GM12878 (cell line): ENCODE data around the gene SNTA1. TPM values are rescaled to one million over a fixed set of nuclear protein-coding genes. Genes with fewer than 3 reads are reported as not detected.

Experiments
- ATAC-seq: fragments of 200-7000 bp; cut with Tn5 transposase; 3 replicates; pipeline ENCODE4 v1.9.1; 2020; ENCODE audit warnings: mild to moderate bottlenecking, moderate library complexity
- BruUV-seq: library from RNA; stranded (reverse); fragments of 400-500 nt; replicated peaks from 2 replicates; lab custom pipeline; 2021; lab: Mats Ljungman, UMichigan
- CTCF ChIA-PET: fragments of 300-600 bp; sonication (Branson Sonifier 250); formaldehyde crosslinking; extraction: SDS; loops from one replicate; lab custom pipeline; 2021; ENCODE audit warnings: inconsistent platforms; lab: Yijun Ruan, JAX
- POLR2A ChIA-PET: fragments of 350-600 bp; formaldehyde crosslinking; extraction: SDS; loops from one replicate; lab custom pipeline; 2021; ENCODE audit warnings: inconsistent platforms; lab: Charles Lee
- RAD21 ChIA-PET: fragments of 300-600 bp; sonication (Branson Sonifier 250); formaldehyde crosslinking; loops from one replicate; lab custom pipeline; 2023; ENCODE audit warnings: antibody characterized with exemption; ENCODE audit not compliant: unreplicated experiment; lab: Charles Lee
- SMC1A ChIA-PET: fragments of 300-600 bp; sonication (Branson Sonifier 250); formaldehyde crosslinking; loops from one replicate; lab custom pipeline; 2023; ENCODE audit not compliant: unreplicated experiment, uncharacterized antibody; lab: Charles Lee
- DNase-seq: peaks from one replicate; pipeline ENCODE4 v3.0.0-alpha.2; 2011; ENCODE audit warnings: low read depth, low spot score
- FAIRE-seq: peaks from 3 replicates; lab custom pipeline; 2011; peaks lifted over from hg19 to GRCh38; lab: Jason Lieb, UNC
- H2AFZ ChIP-seq: 2 replicates; pipeline ENCODE4 v1.6.0; 2011; ENCODE audit warnings: low read depth, low read length, control low read depth; ENCODE audit not compliant: control insufficient read depth
- H3K27ac ChIP-seq: 2 replicates; pipeline ENCODE4 v1.5.1; 2011; ENCODE audit warnings: control low read depth; ENCODE audit not compliant: control insufficient read depth, insufficient read depth
- H3K27me3 ChIP-seq, 2 experiments: replicated peaks in 1 of 2; 2 replicates each; pipeline versions ENCODE4 v1.6.0 to v1.6.1; 2011; ENCODE audit warnings: low read length in 1 of 2; ENCODE audit not compliant: control insufficient read depth in 2 of 2, insufficient read depth in 2 of 2
- H3K36me3 ChIP-seq, 2 experiments: 2 replicates each; pipeline ENCODE4 v1.5.1; 2011; ENCODE audit warnings: low read length in 1 of 2; ENCODE audit not compliant: control insufficient read depth in 2 of 2, insufficient read depth in 2 of 2
- H3K4me1 ChIP-seq: 2 replicates; pipeline ENCODE4 v1.6.1; 2011; ENCODE audit warnings: mild to moderate bottlenecking, low read length, moderate library complexity, mixed read lengths; ENCODE audit not compliant: control insufficient read depth, insufficient read depth
- H3K4me2 ChIP-seq: 2 replicates; pipeline ENCODE4 v1.6.0; 2011; ENCODE audit warnings: control low read depth; ENCODE audit not compliant: control insufficient read depth, insufficient read depth
- H3K4me3 ChIP-seq: fragments of 200-600 bp; sonication (generic); 2 replicates; pipeline ENCODE4 v1.5.1; 2016
- H3K79me2 ChIP-seq: 2 replicates; pipeline ENCODE4 v1.6.0; 2011; ENCODE audit warnings: low read length; ENCODE audit not compliant: control insufficient read depth, insufficient read depth
- H3K9ac ChIP-seq: 2 replicates; pipeline ENCODE4 v1.8.0; 2011; ENCODE audit warnings: low read length, control low read depth, mixed read lengths; ENCODE audit not compliant: control insufficient read depth, insufficient read depth
- H3K9me3 ChIP-seq: replicated peaks from 3 replicates; pipeline ENCODE4 v1.5.1; 2011; ENCODE audit warnings: mild to moderate bottlenecking, low read length; ENCODE audit not compliant: control insufficient read depth, insufficient read depth
- H4K20me1 ChIP-seq: 2 replicates; pipeline ENCODE4 v1.6.0; 2011; ENCODE audit not compliant: control insufficient read depth, insufficient read depth
- ATF7 ChIP-seq: fragments of 450-650 bp; IDR thresholded peaks from 2 replicates; pipeline ENCODE4 v1.6.1; 2016; ENCODE audit warnings: low read depth, mild to moderate bottlenecking
- BCL11A ChIP-seq: IDR thresholded peaks from 2 replicates; pipeline ENCODE4 v1.6.1; 2011; ENCODE audit warnings: low read depth, low read length
- CHD1 ChIP-seq: IDR thresholded peaks from 2 replicates; pipeline ENCODE4 v1.6.1; 2012; ENCODE audit warnings: low read depth, low read length, improper control_type of control experiment
- CHD4 ChIP-seq: fragments of 200-600 bp; sonication (generic); IDR thresholded peaks from 2 replicates; pipeline ENCODE4 v1.6.1; 2016; ENCODE audit warnings: mild to moderate bottlenecking
- ELK1 ChIP-seq: IDR thresholded peaks from 2 replicates; pipeline ENCODE4 v1.6.1; 2012; ENCODE audit warnings: low read depth, low read length, improper control_type of control experiment
- ETV6 ChIP-seq, 2 experiments: fragments of 450-650 bp in 1 of 2; IDR thresholded peaks in 1 of 2; conservative IDR thresholded peaks in 1 of 2; 2 replicates each; pipeline ENCODE4 v1.6.1; 2014; ENCODE audit warnings: antibody characterized with exemption in 1 of 2, borderline replicate concordance in 1 of 2, low read depth in 1 of 2, mild to moderate bottlenecking in 1 of 2, moderate library complexity in 1 of 2
- HDGF ChIP-seq: fragments of 450-650 bp; IDR thresholded peaks from 2 replicates; pipeline ENCODE4 v1.6.1; 2016; ENCODE audit warnings: antibody characterized with exemption
- IRF4 ChIP-seq: IDR thresholded peaks from 2 replicates; pipeline ENCODE4 v1.6.1; 2011; ENCODE audit warnings: low read depth, low read length
- KDM1A ChIP-seq: fragments of 200-600 bp; sonication (generic); IDR thresholded peaks from 2 replicates; pipeline ENCODE4 v1.6.1; 2016; ENCODE audit warnings: borderline replicate concordance
- NKRF ChIP-seq: fragments of 450-650 bp; conservative IDR thresholded peaks from 2 replicates; pipeline ENCODE4 v1.6.1; 2017; ENCODE audit warnings: mild to moderate bottlenecking, moderate library complexity
- RCOR1 ChIP-seq: conservative IDR thresholded peaks from 2 replicates; pipeline ENCODE4 v1.6.1; 2012; ENCODE audit warnings: low read depth, low read length, improper control_type of control experiment
- REST ChIP-seq: IDR thresholded peaks from 2 replicates; pipeline ENCODE4 v1.6.1; 2012; ENCODE audit warnings: mild to moderate bottlenecking, low read depth, low read length
- SIX5 ChIP-seq: IDR thresholded peaks from 2 replicates; pipeline ENCODE4 v1.6.1; 2011; ENCODE audit warnings: mild to moderate bottlenecking, low read depth, low read length, moderate library complexity; ENCODE audit not compliant: severe bottlenecking
- SKIL ChIP-seq: fragments of 450-650 bp; IDR thresholded peaks from 2 replicates; pipeline ENCODE4 v1.6.1; 2017; ENCODE audit warnings: mild to moderate bottlenecking, low read depth, inconsistent platforms; ENCODE audit not compliant: poor library complexity, severe bottlenecking
- STAT1 ChIP-seq: fragments of 450-650 bp; conservative IDR thresholded peaks from 2 replicates; pipeline ENCODE4 v1.6.1; 2014; ENCODE audit warnings: antibody characterized with exemption, mild to moderate bottlenecking
- TCF3 ChIP-seq: IDR thresholded peaks from 2 replicates; pipeline ENCODE4 v1.6.1; 2012; ENCODE audit warnings: low read depth, mild to moderate bottlenecking, low read length, borderline replicate concordance; ENCODE audit not compliant: insufficient read depth
- ZNF274 ChIP-seq: IDR thresholded peaks from one replicate; pipeline ENCODE4 v1.8.0; 2011; ENCODE audit not compliant: insufficient read length, insufficient read depth
- WGBS: methylation state at CpG from one replicate; pipeline ENCODE4 v1.1.6; 2016; ENCODE audit warnings: low lambda C conversion rate; ENCODE audit not compliant: insufficient replicate concordance, insufficient coverage; ENCODE audit errors: missing lambda C conversion rate; 5-methylcytosine and 5-hydroxymethylcytosine counted together
- in situ Hi-C: fragments of 300-500 bp; cut with MboI; formaldehyde crosslinking; loops from 9 replicates; pipeline ENCODE4 v1.14.3; 2018; ENCODE audit warnings: mixed read lengths
- intact Hi-C: fragments of 100-400 bp; cut with micrococcal nuclease; formaldehyde crosslinking; loops from one replicate; pipeline ENCODE4 v1.14.2; 2022; ENCODE audit not compliant: unreplicated experiment
- polyA plus RNA-seq, 11 experiments: library from polyadenylated mRNA; depleted of rRNA in 4 of 11; unstranded in 6 of 11; stranded (reverse) in 5 of 11; fragments of >200 nt; fragmentation: Nextera tagmentation in 4 of 11; fragmentation: Illumina TruSeq in 1 of 11; extraction: Ambion mirVana in 4 of 11; extraction: Trizol in 1 of 11; gene quantifications; 1 replicate in 1 of 11; 2 replicates in 10 of 11; pipeline versions ENCODE4 v1.2.1 to v1.2.3, GENCODE V29; 2011 to 2016; ENCODE audit warnings: inconsistent platforms in 2 of 11, missing spikeins in 2 of 11, low read depth in 1 of 11
- total RNA-seq, 4 experiments: library from RNA; depleted of rRNA in 3 of 4; stranded (reverse); fragments of >200 nt in 3 of 4; fragmentation: Illumina TruSeq in 1 of 4; extraction: Trizol in 1 of 4; gene quantifications; 2 replicates each; pipeline versions ENCODE4 v1.2.1 to v1.2.3, GENCODE V29; 2013 to 2021

Gene SNTA1
- total and polyA plus RNA-seq, 10 of the 15 experiments (the other 5 are each of a cell fraction or from before 2014, with no cell fraction given) = 0.26 to 5.1 (median 1.8) TPM

GRCh38 chr20:33362898-33363297 is 80.7 kb downstream of the SNTA1 start:
- BruUV-seq = no TSS peak
- in situ Hi-C loops = no loop called here
- ChIA-PET SMC1A (no interaction called here), CTCF (no interaction called here), POLR2A (no interaction called here), RAD21 (no interaction called here)
- intact Hi-C loops = no loop called here
- H4K20me1 ChIP-seq = no peaks in the 10 kb centered on the region
- 100% methylated on average over 1 of the region's 1 CpG for WGBS
- no peak overlapping the region for H3K27ac ChIP-seq
- no peak overlapping the region for H2AFZ ChIP-seq
- no peaks in the 10 kb centered on the region for H3K4me1 ChIP-seq
- H3K36me3 ChIP-seq = peaks cover 14 to 19% of the 10 kb centered on the region in 2 experiments; a peak in 3 of 4 replicates
- ATAC-seq (no peak), DNase-seq (no peak), FAIRE-seq (no peak)
- H3K9ac ChIP-seq = no peak overlapping the region
- no peak overlapping the region for H3K4me3 ChIP-seq
- no peaks in the 10 kb centered on the region for H3K27me3 ChIP-seq
- H3K79me2 ChIP-seq = no peaks in the 10 kb centered on the region
- no peak overlapping the region for H3K4me2 ChIP-seq
- H3K9me3 ChIP-seq = no peaks in the 10 kb centered on the region
- no peak for TF ChIP-seq IRF4
- no peak for TF ChIP-seq ATF7
- no peak for TF ChIP-seq SKIL
- no peak for TF ChIP-seq RCOR1
- no peak for TF ChIP-seq KDM1A
- no peak for TF ChIP-seq ELK1
- TF ChIP-seq CHD4 = no peak
- no peak for TF ChIP-seq SIX5
- no peak for TF ChIP-seq STAT1
- TF ChIP-seq TCF3 = no peak
- TF ChIP-seq ETV6 (conservative IDR thresholded peaks at IDR 0.05 in 1 of 2, IDR thresholded peaks at IDR 0.05 in 1 of 2; ENCODE audit: borderline replicate concordance in 1 of 2, low read depth in 1 of 2) = no peak
- TF ChIP-seq HDGF = no peak
- TF ChIP-seq REST = no peak
- TF ChIP-seq CHD1 = no peak
- no peak for TF ChIP-seq NKRF
- no peak for TF ChIP-seq BCL11A
- TF ChIP-seq ZNF274 = no peak
